Muscle of arm (tissue), 12 donors: ENCODE data around the gene MRM1. TPM values are rescaled to one million over a fixed set of nuclear protein-coding genes. Genes with fewer than 3 reads are reported as not detected.
"Not testable (repeated sequence)": the region's sequence is repeated elsewhere in the genome, so short reads cannot be mapped to it uniquely, and the experiment has no call there.

Experiments
- DNase-seq: peaks from one replicate; pipeline ENCODE4 v3.0.0-alpha.2; 2013
- polyA plus RNA-seq, 12 donors: library from polyadenylated mRNA; unstranded; fragments of 120-200 nt; gene quantifications; one replicate each; pipeline ENCODE4 v1.2.1, GENCODE V29; 2013; ENCODE audit not compliant: insufficient read length in 12 of 12

Gene MRM1
- polyA plus RNA-seq, 12 donors, result 3.0 to 4.8 (median 3.4) TPM; not detected in 2

GRCh38 chr17:36599546-36600250, 1.7 kb upstream of the MRM1 start:
- no peak for DNase-seq

DNA sequence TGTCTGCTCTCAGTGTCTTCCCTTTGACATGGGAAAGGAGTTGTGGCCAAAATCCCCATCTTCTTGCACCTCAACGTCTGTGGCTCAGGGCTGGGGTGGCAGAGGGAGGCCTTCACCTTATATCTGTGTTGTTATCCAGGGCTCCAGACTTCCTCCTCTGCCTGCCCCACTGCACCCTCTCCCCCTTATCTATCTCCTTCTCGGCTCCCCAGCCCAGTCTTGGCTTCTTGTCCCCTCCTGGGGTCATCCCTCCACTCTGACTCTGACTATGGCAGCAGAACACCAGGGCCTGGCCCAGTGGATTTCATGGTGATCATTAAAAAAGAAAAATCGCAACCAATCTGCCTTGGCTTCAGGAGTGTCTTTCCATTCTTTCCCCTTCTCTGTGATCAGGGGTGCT, 918 bp upstream of the MRM1 start:
- no peak for DNase-seq

DNA sequence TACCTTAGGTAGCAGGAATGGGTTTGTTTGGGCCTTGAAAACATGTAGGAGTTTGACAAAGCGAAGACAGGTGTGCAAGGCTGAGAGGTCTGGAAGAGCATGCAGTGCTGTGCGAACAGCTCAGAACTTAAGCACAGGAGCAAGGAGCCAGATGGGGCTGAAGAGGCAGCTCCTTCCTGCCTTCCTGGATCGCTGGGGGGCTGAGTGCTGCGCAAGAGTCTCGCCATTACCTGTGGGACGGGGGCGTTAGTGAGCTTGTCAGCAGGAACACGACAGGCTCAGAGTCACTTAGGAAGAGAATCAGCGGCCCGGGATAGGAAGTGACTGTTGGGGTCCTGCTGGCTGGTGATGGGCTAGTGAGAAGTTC, 464 bp upstream of the MRM1 start:
- no peak for DNase-seq

GRCh38 chr17:36602030-36602748, 806 bp downstream of the MRM1 start:
- no peak for DNase-seq

- no peak for DNase-seq
Measured at GRCh38 chr17:36602924-36603384, 1.6 kb downstream of the MRM1 start.

DNA sequence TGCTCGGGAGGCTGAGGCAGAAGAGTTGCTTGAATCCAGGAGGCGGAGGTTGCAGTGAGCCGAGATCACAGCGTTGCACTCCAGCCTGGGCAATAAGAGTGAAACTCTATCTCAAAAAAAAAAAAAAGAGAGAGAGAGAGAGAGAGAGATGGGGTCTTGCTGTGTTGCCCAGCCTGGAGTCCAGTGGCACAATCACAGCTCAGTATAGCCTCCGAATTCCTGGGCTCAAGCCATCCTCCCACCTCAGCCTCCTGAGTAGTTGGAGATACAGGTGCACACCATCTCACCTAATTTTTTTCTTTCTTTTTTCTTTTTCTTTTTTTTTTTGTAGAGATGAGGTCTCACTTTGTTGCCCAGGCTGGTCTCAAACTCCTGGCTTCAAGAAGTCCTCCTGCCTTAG, 3.6 kb downstream of the MRM1 start:
- not testable (repeated sequence) for DNase-seq

GRCh38 chr17:36608280-36608679, 6.9 kb downstream of the MRM1 start:
- DNase-seq, result no peak

DNA sequence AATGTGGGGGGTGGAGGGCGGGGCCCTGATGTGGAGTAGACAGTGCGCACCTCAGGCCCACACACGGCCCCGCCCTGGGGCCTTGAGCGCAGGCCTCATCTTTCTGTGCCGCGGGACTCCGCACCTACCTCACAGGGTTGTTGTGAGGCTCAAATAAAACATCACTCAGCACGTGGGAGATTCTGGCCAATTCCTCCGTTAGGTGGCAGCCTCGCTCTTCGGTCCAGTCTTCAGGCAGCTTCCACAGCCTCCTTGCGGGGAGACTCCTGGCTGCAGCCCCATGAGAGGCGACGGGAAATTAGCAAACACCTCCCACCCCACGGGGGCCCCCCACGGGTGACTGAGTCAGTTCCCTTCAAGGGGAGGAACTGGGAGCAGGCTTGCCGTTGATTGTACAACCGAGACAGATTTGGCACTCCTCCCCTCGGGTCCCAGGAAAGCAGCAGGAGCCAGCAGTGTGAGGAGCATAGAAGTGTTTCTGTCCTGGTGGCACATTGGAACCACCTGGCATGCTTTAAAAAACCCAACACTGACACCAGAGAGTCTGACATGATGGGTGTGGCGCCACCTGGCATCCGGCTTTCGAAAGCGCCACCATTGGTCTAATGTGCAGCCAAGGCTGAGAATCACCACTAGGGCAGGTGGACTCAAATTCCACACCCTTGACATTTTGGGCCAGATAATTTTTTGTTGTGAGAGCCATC, 7.6 kb downstream of the MRM1 start:
- peak; percentile 44 for DNase-seq

DNA sequence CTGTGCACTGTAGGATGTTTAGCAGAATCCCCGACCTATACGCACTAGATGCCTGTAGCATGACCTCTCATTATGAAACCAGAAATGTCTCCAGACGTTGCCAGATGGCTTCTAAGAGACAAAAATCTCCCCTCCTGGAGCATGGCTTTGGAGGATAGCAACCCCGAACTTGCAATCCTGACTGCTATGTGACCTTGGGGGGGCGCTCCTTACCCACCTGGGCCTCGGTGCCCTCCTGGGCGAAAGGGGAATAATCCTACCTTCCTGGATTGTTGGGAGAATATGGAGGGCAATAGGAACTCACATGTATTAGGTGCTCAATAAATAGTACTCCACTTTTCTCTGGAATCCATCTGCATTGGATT, 8.1 kb downstream of the MRM1 start:
- DNase-seq, result no peak

- DNase-seq, result no peak
Measured at GRCh38 chr17:36610474-36610873, 9.1 kb downstream of the MRM1 start.

DNA sequence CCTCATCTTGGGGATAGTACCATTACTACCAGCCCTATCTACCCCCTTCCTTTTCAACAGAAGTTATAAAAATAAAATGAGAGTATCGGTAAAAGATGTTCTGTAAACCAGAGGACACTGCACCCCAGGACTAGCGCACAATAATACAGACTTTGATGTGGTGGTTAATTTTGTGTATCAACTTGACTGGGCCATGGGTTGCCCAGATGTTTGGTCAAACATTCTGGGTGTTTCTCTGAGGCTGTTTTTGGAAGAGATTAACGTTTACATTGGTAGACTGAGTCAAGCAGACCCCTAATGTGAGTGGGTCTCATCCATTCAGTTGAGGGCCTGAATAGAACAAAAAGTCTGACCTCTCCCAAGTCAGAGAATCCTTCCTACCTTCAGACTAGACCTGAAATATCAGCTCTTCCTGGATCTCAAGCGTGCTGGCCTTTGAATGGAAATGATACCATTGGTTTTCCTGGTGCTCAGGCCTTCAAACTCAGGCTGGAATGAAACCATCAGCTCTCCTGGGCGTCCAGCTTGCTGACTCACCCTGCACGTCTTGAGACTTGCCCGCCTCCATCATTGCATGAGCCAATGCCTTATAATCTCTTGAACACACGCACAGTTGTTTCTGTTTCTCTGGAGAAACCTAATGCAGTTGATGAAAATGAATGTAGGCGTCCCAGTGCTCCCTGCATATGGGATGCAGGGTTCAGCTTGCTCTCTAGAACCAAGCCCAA, 10.1 kb downstream of the MRM1 start:
- no peak for DNase-seq

DNA sequence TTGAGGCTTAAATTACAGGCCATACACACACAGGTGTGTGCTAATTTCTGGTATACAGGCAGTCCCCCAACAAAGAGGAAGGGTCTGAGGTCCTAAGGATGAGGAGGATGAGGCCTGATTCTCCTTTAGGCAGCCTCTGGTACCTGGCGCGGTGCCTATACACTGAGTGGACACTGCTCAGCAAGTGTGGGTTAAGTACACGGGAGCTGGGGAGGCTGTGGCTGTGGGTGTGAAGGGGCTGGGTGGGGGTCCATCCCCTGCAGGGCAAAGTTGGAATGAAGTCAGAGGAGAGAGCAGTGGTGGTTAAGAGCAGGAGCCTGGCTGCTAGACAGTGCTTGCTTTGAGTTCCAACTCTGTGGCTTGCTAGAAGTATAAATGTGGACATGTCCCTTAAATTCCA, 10.9 kb downstream of the MRM1 start:
- no peak for DNase-seq

- DNase-seq, result no peak
Measured at GRCh38 chr17:36613155-36613554, 11.8 kb downstream of the MRM1 start.

DNA sequence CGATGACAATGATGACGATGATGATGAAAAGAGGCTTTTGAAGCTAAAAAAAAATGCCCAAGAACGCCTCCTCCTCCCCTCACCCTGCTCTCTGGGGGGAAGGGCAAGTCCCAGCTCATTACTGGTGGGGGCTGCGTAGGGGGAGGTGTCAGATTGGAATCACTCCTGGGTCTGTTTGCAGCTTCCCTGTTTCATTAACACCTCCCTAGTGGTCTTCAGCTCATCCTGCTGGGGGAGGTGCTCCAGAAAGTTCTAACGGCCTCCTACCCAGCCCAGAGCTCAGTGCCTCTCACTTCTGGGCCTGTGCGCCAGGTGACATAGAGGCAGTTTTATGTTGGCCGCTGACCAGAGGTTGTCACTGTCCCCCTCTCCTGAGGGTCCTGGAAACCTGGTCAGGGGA, 12.7 kb downstream of the MRM1 start:
- no peak for DNase-seq

DNA sequence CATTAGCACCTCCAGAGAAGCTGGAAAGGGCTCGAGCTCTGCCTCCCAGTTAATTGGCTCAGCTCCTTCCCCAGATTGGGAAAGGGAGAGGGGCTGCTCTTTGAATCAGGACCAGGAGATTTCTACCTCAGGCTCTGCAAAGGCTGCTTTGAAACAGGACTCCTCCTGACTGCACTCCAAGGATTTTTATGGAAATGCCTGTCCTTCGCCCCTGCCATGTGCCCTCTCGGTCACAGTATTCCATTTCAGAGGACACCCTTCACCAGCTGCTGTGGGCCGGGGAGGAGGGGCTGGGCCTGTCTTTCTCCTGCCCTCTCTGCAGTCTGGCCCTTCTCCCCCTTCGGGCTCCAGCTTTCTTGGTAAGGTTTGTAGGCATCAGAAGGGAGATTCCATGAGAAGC, 13.6 kb downstream of the MRM1 start:
- no peak for DNase-seq

DNA sequence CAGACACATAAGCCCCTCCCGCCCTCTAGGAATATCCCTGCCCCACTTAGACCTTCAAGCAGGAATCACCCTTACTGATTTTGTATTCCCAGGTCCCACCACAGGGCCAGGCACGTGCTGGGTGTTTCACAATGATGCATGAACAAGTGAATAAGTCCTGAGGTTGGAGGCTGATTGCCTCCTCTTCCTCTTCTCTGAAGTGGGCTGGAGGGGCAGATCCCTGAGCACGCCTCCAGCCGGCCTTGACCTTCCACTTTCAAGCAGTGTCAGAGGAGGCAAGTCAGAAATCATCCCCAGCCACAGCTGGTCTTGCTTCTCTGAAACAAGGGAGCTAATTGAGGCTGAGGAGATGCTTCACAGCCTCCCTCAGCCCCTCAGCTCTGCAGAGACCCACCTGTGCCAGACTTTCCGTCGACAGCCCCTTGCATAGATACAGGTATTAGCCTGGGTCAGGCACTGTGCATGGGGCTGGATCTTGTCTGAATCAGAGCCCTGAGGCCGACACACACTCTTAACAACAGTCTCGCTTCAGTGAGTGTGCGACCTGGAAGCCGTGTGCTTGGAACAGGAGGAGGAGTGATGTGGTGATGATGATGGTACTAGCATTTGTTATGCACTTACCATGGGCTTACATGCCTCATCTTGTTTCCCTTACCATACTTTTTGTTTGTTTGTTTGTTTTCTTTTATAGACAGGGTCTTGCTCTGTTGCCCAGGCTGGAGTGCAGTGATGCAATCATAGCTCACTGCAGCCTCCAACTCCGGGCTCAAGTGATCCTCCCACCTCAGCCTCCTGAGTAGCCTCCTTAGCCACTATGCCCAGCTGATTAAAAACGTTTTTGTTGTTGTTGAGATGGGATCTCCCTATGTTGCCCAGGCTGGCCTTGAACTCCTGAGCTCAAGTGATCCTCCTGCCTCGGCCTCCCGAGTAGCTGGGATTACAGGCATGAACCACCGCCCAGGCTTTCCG, 15.0 kb downstream of the MRM1 start:
- DNase-seq, result no peak

GRCh38 chr17:36617773-36618172, 16.4 kb downstream of the MRM1 start:
- DNase-seq, result no peak

- DNase-seq, result no peak
Measured at GRCh38 chr17:36623281-36623680, 21.9 kb downstream of the MRM1 start.

GRCh38 chr17:36625188-36625587, 23.8 kb downstream of the MRM1 start:
- no peak for DNase-seq

DNA sequence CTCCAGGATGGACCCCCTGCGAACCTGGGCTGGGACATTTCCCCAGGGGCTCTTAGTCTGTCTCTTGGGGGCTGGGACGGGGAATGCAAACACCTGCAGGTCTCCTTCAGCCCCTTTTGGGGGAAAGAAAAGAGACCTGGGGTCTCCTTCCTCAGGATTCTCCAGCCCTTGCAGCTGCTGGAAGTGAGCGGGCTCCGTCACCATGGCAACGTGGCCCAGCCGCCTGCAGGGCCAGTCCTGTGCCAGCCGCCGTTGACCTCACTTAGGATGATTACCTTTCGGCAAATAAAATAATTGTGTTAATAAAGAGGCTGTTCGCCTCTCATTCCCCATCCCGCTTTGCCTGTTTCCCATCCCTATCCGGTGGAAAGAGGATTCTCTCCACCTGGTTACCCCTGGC, 25.7 kb downstream of the MRM1 start:
- DNase-seq, result no peak

GRCh38 chr17:36628576-36628975, 27.2 kb downstream of the MRM1 start:
- no peak for DNase-seq
